Measurements from ENCODE around the gene IFI27. TPM values are rescaled to one million over a fixed set of nuclear protein-coding genes. Genes with fewer than 3 reads are reported as not detected.

The IFI27 gene
- total RNA-seq, 1 donor from 2014 or later: 1.5 TPM

GRCh38 chr14:94112513-94113063 is 2.1 kb downstream of the IFI27 start:
- TF ChIP-seq, protein P1, sequence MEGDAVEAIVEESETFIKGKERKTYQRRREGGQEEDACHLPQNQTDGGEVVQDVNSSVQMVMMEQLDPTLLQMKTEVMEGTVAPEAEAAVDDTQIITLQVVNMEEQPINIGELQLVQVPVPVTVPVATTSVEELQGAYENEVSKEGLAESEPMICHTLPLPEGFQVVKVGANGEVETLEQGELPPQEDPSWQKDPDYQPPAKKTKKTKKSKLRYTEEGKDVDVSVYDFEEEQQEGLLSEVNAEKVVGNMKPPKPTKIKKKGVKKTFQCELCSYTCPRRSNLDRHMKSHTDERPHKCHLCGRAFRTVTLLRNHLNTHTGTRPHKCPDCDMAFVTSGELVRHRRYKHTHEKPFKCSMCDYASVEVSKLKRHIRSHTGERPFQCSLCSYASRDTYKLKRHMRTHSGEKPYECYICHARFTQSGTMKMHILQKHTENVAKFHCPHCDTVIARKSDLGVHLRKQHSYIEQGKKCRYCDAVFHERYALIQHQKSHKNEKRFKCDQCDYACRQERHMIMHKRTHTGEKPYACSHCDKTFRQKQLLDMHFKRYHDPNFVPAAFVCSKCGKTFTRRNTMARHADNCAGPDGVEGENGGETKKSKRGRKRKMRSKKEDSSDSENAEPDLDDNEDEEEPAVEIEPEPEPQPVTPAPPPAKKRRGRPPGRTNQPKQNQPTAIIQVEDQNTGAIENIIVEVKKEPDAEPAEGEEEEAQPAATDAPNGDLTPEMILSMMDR (IDR thresholded peaks at IDR 0.05): no peak
- no peaks in the 10 kb centered on the region for H3K9me3 Mint-ChIP-seq (ENCODE audit: low read depth)
- no peak for DNase-seq (ENCODE audit: low spot score)
- peaks cover 15% of the 10 kb centered on the region for H3K4me1 Mint-ChIP-seq (ENCODE audit: low read depth)
- H3K36me3 Mint-ChIP-seq (ENCODE audit: low read depth): no peaks in the 10 kb centered on the region
- H3K27ac Mint-ChIP-seq (ENCODE audit: unreplicated experiment): no peak overlapping the region
- no peak overlapping the region for H3K4me3 Mint-ChIP-seq (ENCODE audit: unreplicated experiment)
- peaks cover 12% of the 10 kb centered on the region for H3K27me3 Mint-ChIP-seq (ENCODE audit: low read depth)

- H3K27me3 Mint-ChIP-seq (ENCODE audit: low read depth): peaks cover 12% of the 10 kb centered on the region
- H3K4me3 Mint-ChIP-seq (ENCODE audit: unreplicated experiment): no peak overlapping the region
- H3K9me3 Mint-ChIP-seq (ENCODE audit: low read depth): no peaks in the 10 kb centered on the region
- H3K4me1 Mint-ChIP-seq (ENCODE audit: low read depth): peaks cover 15% of the 10 kb centered on the region
- TF ChIP-seq, protein P1 (IDR thresholded peaks at IDR 0.05): no peak
- no peak overlapping the region for H3K27ac Mint-ChIP-seq (ENCODE audit: unreplicated experiment)
- DNase-seq (ENCODE audit: low spot score): no peak
- no peaks in the 10 kb centered on the region for H3K36me3 Mint-ChIP-seq (ENCODE audit: low read depth)
Observed at GRCh38 chr14:94113073-94113472, 2.5 kb downstream of the IFI27 start.

DNA sequence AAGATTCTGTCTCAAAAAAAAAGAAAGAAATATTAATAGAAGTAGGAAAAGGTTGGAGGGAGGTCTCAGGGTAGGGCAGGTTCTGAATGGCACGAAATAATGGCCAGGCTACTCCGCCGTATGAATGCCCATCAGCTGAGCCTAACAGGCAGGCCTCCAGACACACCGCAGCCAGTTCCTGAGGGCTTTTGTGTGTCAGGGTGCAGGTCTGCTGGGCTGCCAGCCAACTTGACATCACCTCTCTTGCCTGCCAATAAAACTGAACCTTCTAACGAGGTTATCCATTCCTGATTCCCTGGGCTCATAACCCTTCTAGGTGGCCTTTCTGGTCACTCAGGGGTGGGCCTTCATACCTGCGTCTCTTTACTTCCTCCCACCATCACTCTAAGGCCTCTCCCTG is 3.0 kb downstream of the IFI27 start:
- Mint-ChIP-seq H3K27ac (ENCODE audit: unreplicated experiment) (no peak overlapping the region), H3K9me3 (ENCODE audit: low read depth) (no peaks in the 10 kb centered on the region), H3K4me1 (ENCODE audit: low read depth) (peaks cover 15% of the 10 kb centered on the region), H3K36me3 (ENCODE audit: low read depth) (no peaks in the 10 kb centered on the region), H3K4me3 (ENCODE audit: unreplicated experiment) (no peak overlapping the region), H3K27me3 (ENCODE audit: low read depth) (peaks cover 12% of the 10 kb centered on the region)
- TF ChIP-seq, protein P1 (IDR thresholded peaks at IDR 0.05): no peak
- no peak for DNase-seq (ENCODE audit: low spot score)

DNA sequence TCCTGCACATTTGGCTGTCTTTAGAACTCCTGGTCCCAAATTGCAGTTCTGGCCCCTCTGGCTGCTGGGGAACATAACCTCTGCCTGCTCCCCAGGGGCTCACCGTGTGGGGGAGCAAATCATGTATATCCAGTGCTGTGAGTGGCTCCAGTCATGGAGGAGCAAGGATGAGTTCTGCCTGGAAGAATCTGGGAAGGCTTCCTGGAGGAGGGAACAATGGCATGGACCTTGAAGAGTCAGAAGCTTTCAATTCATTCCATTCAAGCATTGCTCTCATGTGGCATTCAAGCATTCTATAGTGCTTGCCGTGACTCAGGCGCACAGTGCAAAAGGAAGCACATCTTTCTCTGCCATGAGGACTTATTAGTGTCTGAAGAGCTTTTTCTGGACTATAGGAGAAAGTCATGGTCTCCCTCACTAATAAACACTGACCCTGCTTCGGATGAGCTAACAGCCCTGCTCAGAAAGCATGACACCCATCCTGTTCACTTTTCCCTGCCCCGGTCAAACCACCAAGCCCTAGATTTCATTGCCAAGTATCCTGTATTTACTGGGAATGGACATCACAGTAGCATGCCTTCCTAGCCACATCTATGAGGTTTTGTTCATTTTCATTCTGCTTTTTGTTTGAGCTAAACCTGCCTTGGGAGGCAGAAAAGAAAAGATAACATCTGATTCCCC is 3.5 kb downstream of the IFI27 start:
- H3K9me3 Mint-ChIP-seq (ENCODE audit: low read depth): no peaks in the 10 kb centered on the region
- TF ChIP-seq, protein P1 (IDR thresholded peaks at IDR 0.05): no peak
- peaks cover 15% of the 10 kb centered on the region for H3K4me1 Mint-ChIP-seq (ENCODE audit: low read depth)
- H3K4me3 Mint-ChIP-seq (ENCODE audit: unreplicated experiment): no peak overlapping the region
- H3K27ac Mint-ChIP-seq (ENCODE audit: unreplicated experiment): no peak overlapping the region
- peaks cover 12% of the 10 kb centered on the region for H3K27me3 Mint-ChIP-seq (ENCODE audit: low read depth)
- H3K36me3 Mint-ChIP-seq (ENCODE audit: low read depth): no peaks in the 10 kb centered on the region
- DNase-seq (ENCODE audit: low spot score): no peak

DNA sequence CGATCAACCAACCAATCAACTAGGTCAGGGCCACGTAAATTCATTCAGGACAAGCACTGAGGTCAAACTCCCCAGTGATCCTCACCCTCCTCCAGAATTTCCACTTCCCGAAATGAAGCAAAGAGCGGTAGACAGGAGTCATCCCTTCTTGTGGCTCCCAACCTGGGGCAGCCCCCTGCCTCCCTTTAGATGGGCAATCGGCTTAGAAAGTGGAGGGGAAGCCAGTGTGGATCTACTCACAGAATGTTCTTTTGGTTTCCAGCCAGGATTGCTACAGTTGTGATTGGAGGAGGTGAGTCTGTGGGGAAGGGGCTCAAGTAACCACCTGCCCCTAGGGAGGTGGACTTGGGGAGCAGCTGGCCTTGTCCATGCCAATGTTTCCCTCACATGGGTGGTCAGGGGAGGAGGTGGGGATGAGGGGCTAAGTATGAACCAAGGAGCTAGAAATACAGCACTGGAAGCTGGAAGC is 4.1 kb downstream of the IFI27 start:
- Mint-ChIP-seq H3K9me3 (ENCODE audit: low read depth) (peaks cover 3% of the 10 kb centered on the region), H3K36me3 (ENCODE audit: low read depth) (no peaks in the 10 kb centered on the region), H3K4me3 (ENCODE audit: unreplicated experiment) (no peak overlapping the region), H3K4me1 (ENCODE audit: low read depth) (peaks cover 15% of the 10 kb centered on the region), H3K27me3 (ENCODE audit: low read depth) (peaks cover 12% of the 10 kb centered on the region), H3K27ac (ENCODE audit: unreplicated experiment) (no peak overlapping the region)
- TF ChIP-seq, protein P1 (IDR thresholded peaks at IDR 0.05): no peak
- no peak for DNase-seq (ENCODE audit: low spot score)
